HEK293 (cell line): ENCODE data around the gene SAMD11.

ENCODE experiments used
- BCL11A ChIP-seq: fragments of 450-650 bp; formaldehyde crosslinking; IDR thresholded peaks from 2 replicates; pipeline ENCODE4 v1.5.1; 2016; ENCODE audit warnings: low read depth, missing biosample characterization, missing genetic modification characterization
- BCL6B ChIP-seq: fragments of 450-650 bp; formaldehyde crosslinking; IDR thresholded peaks from 2 replicates; pipeline ENCODE4 v1.5.1; 2017; ENCODE audit warnings: missing biosample characterization, missing genetic modification characterization
- ELK4 ChIP-seq: IDR thresholded peaks from 2 replicates; pipeline ENCODE4 v1.6.1; 2011; ENCODE audit warnings: mild to moderate bottlenecking, low read depth, low read length, borderline replicate concordance
- GLIS1 ChIP-seq: fragments of 450-650 bp; formaldehyde crosslinking; IDR thresholded peaks from 2 replicates; pipeline ENCODE4 v1.5.1; 2016; ENCODE audit warnings: missing biosample characterization, missing genetic modification characterization
- HOXC10 ChIP-seq: sonication (generic); formaldehyde crosslinking; IDR thresholded peaks from 2 replicates; pipeline ENCODE4 v1.8.1; 2023; ENCODE audit warnings: mild to moderate bottlenecking, missing genetic modification reagents
- IKZF3 ChIP-seq: fragments of 450-650 bp; IDR thresholded peaks from 2 replicates; pipeline ENCODE4 v1.5.0; 2018; ENCODE audit warnings: missing biosample characterization, mild to moderate bottlenecking, missing genetic modification characterization, moderate library complexity
- KLF1 ChIP-seq: fragments of 450-650 bp; formaldehyde crosslinking; IDR thresholded peaks from 2 replicates; pipeline ENCODE4 v1.5.1; 2016; ENCODE audit warnings: missing biosample characterization, missing genetic modification characterization
- KLF7 ChIP-seq: fragments of 450-650 bp; formaldehyde crosslinking; IDR thresholded peaks from 2 replicates; pipeline ENCODE4 v1.5.1; 2016; ENCODE audit warnings: missing biosample characterization, missing genetic modification characterization, borderline replicate concordance
- MEIS1 ChIP-seq: sonication (generic); formaldehyde crosslinking; IDR thresholded peaks from 2 replicates; pipeline ENCODE4 v1.8.1; 2022; ENCODE audit warnings: missing genetic modification reagents, mild to moderate bottlenecking, borderline replicate concordance
- OVOL3 ChIP-seq: fragments of 450-650 bp; formaldehyde crosslinking; IDR thresholded peaks from 2 replicates; pipeline ENCODE4 v1.5.1; 2016; ENCODE audit warnings: missing biosample characterization, missing genetic modification characterization
- PRDM4 ChIP-seq: fragments of 450-650 bp; formaldehyde crosslinking; IDR thresholded peaks from 2 replicates; pipeline ENCODE4 v1.5.1; 2017; ENCODE audit warnings: missing biosample characterization, missing genetic modification characterization
- SCRT1 ChIP-seq: fragments of 450-650 bp; formaldehyde crosslinking; IDR thresholded peaks from 2 replicates; pipeline ENCODE4 v1.5.1; 2016; ENCODE audit warnings: missing biosample characterization, missing genetic modification characterization, borderline replicate concordance
- TSHZ1 ChIP-seq: fragments of 450-650 bp; formaldehyde crosslinking; IDR thresholded peaks from 2 replicates; pipeline ENCODE4 v1.5.1; 2016; ENCODE audit warnings: missing biosample characterization, missing genetic modification characterization, borderline replicate concordance
- ZBTB1 ChIP-seq: fragments of 450-650 bp; formaldehyde crosslinking; IDR thresholded peaks from 2 replicates; pipeline ENCODE4 v1.5.1; 2016; ENCODE audit warnings: missing biosample characterization, missing genetic modification characterization
- ZNF121 ChIP-seq: fragments of 450-650 bp; formaldehyde crosslinking; IDR thresholded peaks from 2 replicates; pipeline ENCODE4 v1.5.1; 2016; ENCODE audit warnings: missing biosample characterization, missing genetic modification characterization
- ZNF175 ChIP-seq: fragments of 450-650 bp; formaldehyde crosslinking; IDR thresholded peaks from 2 replicates; pipeline ENCODE4 v1.5.1; 2016; ENCODE audit warnings: missing biosample characterization, missing genetic modification characterization
- ZNF18 ChIP-seq: fragments of 450-650 bp; formaldehyde crosslinking; IDR thresholded peaks from 2 replicates; pipeline ENCODE4 v1.5.1; 2016; ENCODE audit warnings: missing biosample characterization, missing genetic modification characterization
- ZNF24 ChIP-seq: fragments of 450-650 bp; formaldehyde crosslinking; IDR thresholded peaks from 2 replicates; pipeline ENCODE4 v1.5.1; 2016; ENCODE audit warnings: missing biosample characterization, missing genetic modification characterization
- ZNF26 ChIP-seq: fragments of 450-650 bp; formaldehyde crosslinking; IDR thresholded peaks from 2 replicates; pipeline ENCODE4 v1.5.1; 2016; ENCODE audit warnings: missing biosample characterization, missing genetic modification characterization
- ZNF335 ChIP-seq: fragments of 450-650 bp; formaldehyde crosslinking; conservative IDR thresholded peaks from 2 replicates; pipeline ENCODE4 v1.5.1; 2016; ENCODE audit warnings: missing biosample characterization, missing genetic modification characterization
- ZNF391 ChIP-seq: fragments of 450-650 bp; formaldehyde crosslinking; IDR thresholded peaks from 2 replicates; pipeline ENCODE4 v1.5.1; 2016; ENCODE audit warnings: low read depth, missing biosample characterization, missing genetic modification characterization, borderline replicate concordance
- ZNF416 ChIP-seq: fragments of 450-650 bp; formaldehyde crosslinking; IDR thresholded peaks from 2 replicates; pipeline ENCODE4 v1.5.1; 2016; ENCODE audit warnings: missing biosample characterization, missing genetic modification characterization
- ZNF433 ChIP-seq: fragments of 450-650 bp; formaldehyde crosslinking; IDR thresholded peaks from 2 replicates; pipeline ENCODE4 v1.5.1; 2016; ENCODE audit warnings: missing biosample characterization, missing genetic modification characterization, low read depth
- ZNF530 ChIP-seq: fragments of 450-650 bp; formaldehyde crosslinking; IDR thresholded peaks from 2 replicates; pipeline ENCODE4 v1.5.1; 2016; ENCODE audit warnings: low read depth, missing biosample characterization, missing genetic modification characterization
- ZNF610 ChIP-seq: fragments of 450-650 bp; formaldehyde crosslinking; IDR thresholded peaks from 2 replicates; pipeline ENCODE4 v1.5.1; 2016; ENCODE audit warnings: missing biosample characterization, missing genetic modification characterization, borderline replicate concordance
- ZNF660 ChIP-seq: fragments of 450-650 bp; IDR thresholded peaks from 2 replicates; pipeline ENCODE4 v1.5.1; 2018; ENCODE audit warnings: missing biosample characterization, mild to moderate bottlenecking, missing genetic modification characterization
- ZNF707 ChIP-seq: fragments of 450-650 bp; formaldehyde crosslinking; IDR thresholded peaks from 2 replicates; pipeline ENCODE4 v1.5.1; 2016; ENCODE audit warnings: missing biosample characterization, missing genetic modification characterization
- ZNF785 ChIP-seq: fragments of 450-650 bp; formaldehyde crosslinking; IDR thresholded peaks from 2 replicates; pipeline ENCODE4 v1.5.1; 2016; ENCODE audit warnings: missing biosample characterization, missing genetic modification characterization
- ZNF837 ChIP-seq: fragments of 450-650 bp; formaldehyde crosslinking; IDR thresholded peaks from 2 replicates; pipeline ENCODE4 v1.5.1; 2016; ENCODE audit warnings: missing biosample characterization, missing genetic modification characterization

The SAMD11 gene

GRCh38 chr1:938711-939489 lies 15.2 kb downstream of the SAMD11 start (continued):
- TF ChIP-seq ZNF416 (no peak), ZNF707 (tag by site-specific recombination) (no peak), ELK4 (no peak), GLIS1 (tag by site-specific recombination) (peak; percentile 5), ZNF18 (no peak), KLF7 (tag by site-specific recombination) (no peak; the same call in 1 of the 2 replicates), ZBTB1 (tag by site-specific recombination) (no peak), BCL6B (tag by site-specific recombination) (no peak), BCL11A (tag by site-specific recombination) (no peak; the same call in 1 of the 2 replicates), ZNF175 (tag by site-specific recombination) (no peak), ZNF24 (tag by site-specific recombination) (no peak; the same call in 1 of the 2 replicates), SCRT1 (peak; percentile 92), ZNF660 (no peak), ZNF121 (tag by site-specific recombination) (no peak), ZNF26 (no peak), TSHZ1 (tag by site-specific recombination) (no peak), IKZF3 (tag by site-specific recombination) (no peak), ZNF785 (tag by site-specific recombination) (no peak), ZNF837 (tag by site-specific recombination) (no peak), OVOL3 (tag by site-specific recombination) (no peak), ZNF391 (tag by site-specific recombination) (no peak), ZNF433 (no peak), KLF1 (tag by site-specific recombination) (peak; percentile 66), HOXC10 (CRISPR knock-in tag) (no peak), ZNF610 (tag by site-specific recombination) (no peak), MEIS1 (no peak), PRDM4 (tag by site-specific recombination) (no peak), ZNF335 (tag by site-specific recombination) (peak; percentile 54), ZNF530 (tag by site-specific recombination) (no peak)
